GM21717 (cell line): ENCODE results near the gene CLMP.

ENCODE experiments used
- ATAC-seq: cut with Tn5 transposase; IDR thresholded peaks from one replicate; pipeline ENCODE4 v1.9.1; 2021; ENCODE audit warnings: mild to moderate bottlenecking, moderate library complexity; ENCODE audit not compliant: unreplicated experiment

CLMP gene

GRCh38 chr11:123034597-123034996 is 160.5 kb downstream of the CLMP start:
- ATAC-seq, result no peak

GRCh38 chr11:123033895-123034294 is 161.2 kb downstream of the CLMP start:
- no peak for ATAC-seq

- ATAC-seq, result no peak
Measured at GRCh38 chr11:123030517-123030916, 164.5 kb downstream of the CLMP start.

GRCh38 chr11:123020968-123021367 is 174.1 kb downstream of the CLMP start:
- peak; percentile 58 for ATAC-seq
